GM13977 (cell line): ENCODE results near the gene PBX1.

Source experiments
- DNase-seq: peaks from one replicate; pipeline ENCODE4 v3.0.0; 2012; ENCODE audit warnings: low spot score
- CTCF ChIP-seq: IDR thresholded peaks from 2 replicates; pipeline ENCODE4 v1.5.1; 2012; ENCODE audit warnings: mild to moderate bottlenecking, control low read depth; ENCODE audit not compliant: insufficient read depth; ENCODE audit errors: extremely low read depth, missing control alignments
- in situ Hi-C: fragments of 300-500 bp; cut with MboI; formaldehyde crosslinking; loops from one replicate; pipeline ENCODE4 v1.12.0; 2022; ENCODE audit warnings: low sequenced_read_pairs, low pct_unique_long_range_greater_than_20kb, mixed read lengths, inconsistent platforms; ENCODE audit not compliant: unreplicated experiment

The PBX1 gene

GRCh38 chr1:164703463-164703862, 144.5 kb downstream of the PBX1 start:
- no peak for TF ChIP-seq CTCF
- in situ Hi-C loops = no loop called here
- no peak for DNase-seq

- TF ChIP-seq CTCF = no peak
- in situ Hi-C loops = no loop called here
- DNase-seq = no peak
Measured at GRCh38 chr1:164703960-164704411, 145.0 kb downstream of the PBX1 start.

- no peak for DNase-seq
- TF ChIP-seq CTCF = no peak
- in situ Hi-C loops = no loop called here
Measured at GRCh38 chr1:164704954-164705353, 146.0 kb downstream of the PBX1 start.

- in situ Hi-C loops = no loop called here
- TF ChIP-seq CTCF = no peak
Measured at GRCh38 chr1:164706606-164706987, 147.6 kb downstream of the PBX1 start.

GRCh38 chr1:164707868-164708331, 148.9 kb downstream of the PBX1 start:
- DNase-seq = no peak
- no peak for TF ChIP-seq CTCF
- in situ Hi-C loops = no loop called here

More at GRCh38 chr1:164706606-164706987, 147.6 kb downstream of the PBX1 start:
- DNase-seq = no peak

GRCh38 chr1:164708596-164708995, 149.6 kb downstream of the PBX1 start:
- TF ChIP-seq CTCF = no peak
- in situ Hi-C loops = no loop called here

GRCh38 chr1:164709126-164709525, 150.1 kb downstream of the PBX1 start:
- TF ChIP-seq CTCF = no peak
- in situ Hi-C loops = no loop called here
- no peak for DNase-seq

More at GRCh38 chr1:164708596-164708995, 149.6 kb downstream of the PBX1 start:
- DNase-seq = no peak
